HG03175 (cell line): Measurements from ENCODE around the gene R3HCC1L.
"Not testable (repeated sequence)": the region's sequence is repeated elsewhere in the genome, so short reads cannot be mapped to it uniquely, and the experiment has no call there.

ENCODE experiments used
- ATAC-seq: cut with Tn5 transposase; IDR thresholded peaks from one replicate; pipeline ENCODE4 v1.9.1; 2021; ENCODE audit warnings: mild to moderate bottlenecking, moderate library complexity; ENCODE audit not compliant: unreplicated experiment

R3HCC1L gene

GRCh38 chr10:98226508-98227144 is 92.2 kb downstream of the R3HCC1L start:
- ATAC-seq = no peak

GRCh38 chr10:98227713-98228112 is 93.3 kb downstream of the R3HCC1L start:
- ATAC-seq = not testable (repeated sequence)

GRCh38 chr10:98228266-98228665 is 93.8 kb downstream of the R3HCC1L start:
- not testable (repeated sequence) for ATAC-seq

- no peak for ATAC-seq
These were observed 97.0 kb downstream of the R3HCC1L start for GRCh38 chr10:98231417-98231816.

GRCh38 chr10:98235846-98236245 is 101.4 kb downstream of the R3HCC1L start:
- ATAC-seq = no peak

- ATAC-seq = no peak
These were observed 102.4 kb downstream of the R3HCC1L start for GRCh38 chr10:98236862-98237261.

- ATAC-seq = no peak
These were observed 103.9 kb downstream of the R3HCC1L start for GRCh38 chr10:98238391-98238790.

GRCh38 chr10:98240524-98240923 is 106.1 kb downstream of the R3HCC1L start:
- ATAC-seq = no peak

- no peak for ATAC-seq
These were observed 108.4 kb downstream of the R3HCC1L start for GRCh38 chr10:98242823-98243222.

- no peak for ATAC-seq
These were observed 109.7 kb downstream of the R3HCC1L start for GRCh38 chr10:98244141-98244540.

- no peak for ATAC-seq
These were observed 110.1 kb downstream of the R3HCC1L start for GRCh38 chr10:98244586-98244985.

- no peak for ATAC-seq
These were observed 112.7 kb downstream of the R3HCC1L start for GRCh38 chr10:98246911-98247805.

GRCh38 chr10:98248018-98248417 is 113.6 kb downstream of the R3HCC1L start:
- ATAC-seq = no peak

- ATAC-seq = no peak
These were observed 114.7 kb downstream of the R3HCC1L start for GRCh38 chr10:98249134-98249533.

- no peak for ATAC-seq
These were observed 116.9 kb downstream of the R3HCC1L start for GRCh38 chr10:98251399-98251798.

GRCh38 chr10:98252464-98252863 is 118.0 kb downstream of the R3HCC1L start:
- no peak for ATAC-seq

- no peak for ATAC-seq
These were observed 119.0 kb downstream of the R3HCC1L start for GRCh38 chr10:98253499-98253898.

GRCh38 chr10:98254234-98254974 is 119.9 kb downstream of the R3HCC1L start:
- ATAC-seq = no peak

GRCh38 chr10:98255146-98255877 is 120.9 kb downstream of the R3HCC1L start:
- no peak for ATAC-seq

- ATAC-seq = no peak
These were observed 122.2 kb downstream of the R3HCC1L start for GRCh38 chr10:98256692-98257091.

- ATAC-seq = no peak
These were observed 122.7 kb downstream of the R3HCC1L start for GRCh38 chr10:98257198-98257597.
